Measurements from ENCODE around the gene TSGA10IP. TPM values are rescaled to one million over a fixed set of nuclear protein-coding genes. Genes with fewer than 3 reads are reported as not detected.

Gene TSGA10IP
- total and polyA plus RNA-seq, 2 experiments from 2014 or later = not detected

- in situ Hi-C loops (cut with MboI) = no loop called here
- Histone ChIP-seq H3K9me2 (ENCODE audit: insufficient read depth) (no peaks in the 10 kb centered on the region), H4K20me1 (ENCODE audit: insufficient read depth) (peaks cover 7% of the 10 kb centered on the region), H3K4me1 (ENCODE audit: insufficient read depth) (peaks cover 62% of the 10 kb centered on the region), H3K9ac (peak overlapping the region; percentile 99), H3K4me2 (ENCODE audit: unreplicated experiment) (peak overlapping the region; percentile 100), H3F3A (ENCODE audit: insufficient read depth) (peaks cover 73% of the 10 kb centered on the region), H3K36me3 (ENCODE audit: low read depth) (peaks cover 30% of the 10 kb centered on the region; the same call in 1 of the 2 replicates), H3K9me3 (ENCODE audit: low read depth) (no peaks in the 10 kb centered on the region), H3K27ac (peak overlapping the region; percentile 99), H3K79me2 (ENCODE audit: insufficient read depth) (peaks cover 77% of the 10 kb centered on the region), H2AFZ (no peak overlapping the region), H3K4me3 (peak overlapping the region; percentile 95), H3K27me3 (replicated peaks; ENCODE audit: insufficient read depth) (no peaks in the 10 kb centered on the region)
- DNase-seq = peak; percentile 60
- 3% methylated on average over 14 to 28 of the region's 28 CpGs for WGBS, 2 experiments (ENCODE audit: low coverage in 1 of 2, low lambda C conversion rate in 2 of 2, missing lambda C conversion rate in 2 of 2)
- TF ChIP-seq EZH2phosphoT487 (IDR thresholded peaks at IDR 0.05; ENCODE audit: insufficient read depth, low read depth) = no peak
- TF ChIP-seq EZH2 (IDR thresholded peaks at IDR 0.05; ENCODE audit: insufficient read depth, poor library complexity, severe bottlenecking) = no peak
These were observed 46.5 kb upstream of the TSGA10IP start for GRCh38 chr11:65898656-65899355.

GRCh38 chr11:65899356-65900124, 45.7 kb upstream of the TSGA10IP start:
- no peak overlapping the region for H2AFZ ChIP-seq
- H3K9me3 ChIP-seq (ENCODE audit: low read depth) = no peaks in the 10 kb centered on the region
- peak overlapping the region; percentile 95 for H3K4me3 ChIP-seq
- H3K9me2 ChIP-seq (ENCODE audit: insufficient read depth) = no peaks in the 10 kb centered on the region
- peaks cover 70% of the 10 kb centered on the region for H3K79me2 ChIP-seq (ENCODE audit: insufficient read depth)
- TF ChIP-seq EZH2phosphoT487 (IDR thresholded peaks at IDR 0.05; ENCODE audit: insufficient read depth, low read depth) (no peak), EZH2 (IDR thresholded peaks at IDR 0.05; ENCODE audit: insufficient read depth, poor library complexity, severe bottlenecking) (no peak)
- H3K27ac ChIP-seq = peak overlapping the region; percentile 99
- peak overlapping the region; percentile 99 for H3K9ac ChIP-seq
- peak overlapping the region; percentile 100 for H3K4me2 ChIP-seq (ENCODE audit: unreplicated experiment)
- H3K27me3 ChIP-seq (replicated peaks; ENCODE audit: insufficient read depth) = no peaks in the 10 kb centered on the region
- peaks cover 69% of the 10 kb centered on the region for H3F3A ChIP-seq (ENCODE audit: insufficient read depth)
- H4K20me1 ChIP-seq (ENCODE audit: insufficient read depth) = peaks cover 7% of the 10 kb centered on the region; the same call in 1 of the 2 replicates
- peak; percentile 95 for DNase-seq
- WGBS, 2 experiments (ENCODE audit: low coverage in 1 of 2, low lambda C conversion rate in 2 of 2, missing lambda C conversion rate in 2 of 2) = 1 to 3% methylated on average over 46 to 58 of the region's 78 CpGs
- H3K4me1 ChIP-seq (ENCODE audit: insufficient read depth) = peaks cover 59% of the 10 kb centered on the region
- in situ Hi-C loops (cut with MboI) = no loop called here
- H3K36me3 ChIP-seq (ENCODE audit: low read depth) = peaks cover 30% of the 10 kb centered on the region; the same call in 1 of the 2 replicates

GRCh38 chr11:65900125-65900898, 45.0 kb upstream of the TSGA10IP start, which contains the start of gene FOSL1:
TSS of gene FOSL1 (minus strand) at chr11:65900388. CDS start at chr11:65900339, 49 bp downstream.
- H3K4me3 ChIP-seq = peak within 1 kb of the TSS; percentile 95
- H3F3A ChIP-seq (ENCODE audit: insufficient read depth) = peaks cover 62% of the 10 kb centered on the region
- peaks cover 27% of the 10 kb centered on the region; the same call in 1 of the 2 replicates for H3K36me3 ChIP-seq (ENCODE audit: low read depth)
- no peaks in the 10 kb centered on the region for H3K27me3 ChIP-seq (replicated peaks; ENCODE audit: insufficient read depth)
- WGBS, 2 experiments (ENCODE audit: low coverage in 1 of 2, low lambda C conversion rate in 2 of 2, missing lambda C conversion rate in 2 of 2) = 4 to 6% methylated on average over 53 to 72 of the region's 80 CpGs
- peaks cover 54% of the 10 kb centered on the region for H3K4me1 ChIP-seq (ENCODE audit: insufficient read depth)
- H3K9ac ChIP-seq = peak within 1 kb of the TSS; percentile 99
- H3K79me2 ChIP-seq (ENCODE audit: insufficient read depth) = peaks cover 62% of the 10 kb centered on the region
- H3K9me3 ChIP-seq (ENCODE audit: low read depth) = no peaks in the 10 kb centered on the region
- TF ChIP-seq EZH2phosphoT487 (IDR thresholded peaks at IDR 0.05; ENCODE audit: insufficient read depth, low read depth) (no peak), EZH2 (IDR thresholded peaks at IDR 0.05; ENCODE audit: insufficient read depth, poor library complexity, severe bottlenecking) (no peak)
- peaks cover 7% of the 10 kb centered on the region; the same call in 1 of the 2 replicates for H4K20me1 ChIP-seq (ENCODE audit: insufficient read depth)
- peak within 1 kb of the TSS; percentile 99 for H3K27ac ChIP-seq
- in situ Hi-C loops (cut with MboI) = no loop called here
- DNase-seq = peak; percentile 98
- peak within 1 kb of the TSS; percentile 100 for H3K4me2 ChIP-seq (ENCODE audit: unreplicated experiment)
- H2AFZ ChIP-seq = no peak within 1 kb of the TSS
- H3K9me2 ChIP-seq (ENCODE audit: insufficient read depth) = no peaks in the 10 kb centered on the region

- TF ChIP-seq EZH2 (IDR thresholded peaks at IDR 0.05; ENCODE audit: insufficient read depth, poor library complexity, severe bottlenecking) = no peak
- TF ChIP-seq EZH2phosphoT487 (IDR thresholded peaks at IDR 0.05; ENCODE audit: insufficient read depth, low read depth) = no peak
- Histone ChIP-seq H3K4me3 (peak overlapping the region; percentile 95; the same call in 1 of the 2 replicates), H3K27ac (peak overlapping the region; percentile 99), H3K27me3 (replicated peaks; ENCODE audit: insufficient read depth) (no peaks in the 10 kb centered on the region), H2AFZ (no peak overlapping the region), H3K9ac (peak overlapping the region; percentile 35; the same call in 1 of the 2 replicates), H3K9me3 (ENCODE audit: low read depth) (no peaks in the 10 kb centered on the region), H3K36me3 (ENCODE audit: low read depth) (peaks cover 22% of the 10 kb centered on the region; the same call in 1 of the 2 replicates), H3K4me1 (ENCODE audit: insufficient read depth) (peaks cover 52% of the 10 kb centered on the region), H4K20me1 (ENCODE audit: insufficient read depth) (peaks cover 7% of the 10 kb centered on the region; the same call in 1 of the 2 replicates), H3K4me2 (ENCODE audit: unreplicated experiment) (peak overlapping the region; percentile 71), H3K9me2 (ENCODE audit: insufficient read depth) (no peaks in the 10 kb centered on the region), H3K79me2 (ENCODE audit: insufficient read depth) (peaks cover 57% of the 10 kb centered on the region), H3F3A (ENCODE audit: insufficient read depth) (peaks cover 56% of the 10 kb centered on the region)
- 82 to 86% methylated on average over 11 of the region's 11 CpGs for WGBS, 2 experiments (ENCODE audit: low coverage in 1 of 2, low lambda C conversion rate in 2 of 2, missing lambda C conversion rate in 2 of 2)
- in situ Hi-C loops (cut with MboI) = no loop called here
- DNase-seq = no peak
These were observed 44.4 kb upstream of the TSGA10IP start for GRCh38 chr11:65900899-65901180.

Measured in GM23248 (cell line).